ENCODE measurements around the gene CKS1B.
"Not testable (repeated sequence)": the region's sequence is repeated elsewhere in the genome, so short reads cannot be mapped to it uniquely, and the experiment has no call there.

Gene CKS1B

DNA sequence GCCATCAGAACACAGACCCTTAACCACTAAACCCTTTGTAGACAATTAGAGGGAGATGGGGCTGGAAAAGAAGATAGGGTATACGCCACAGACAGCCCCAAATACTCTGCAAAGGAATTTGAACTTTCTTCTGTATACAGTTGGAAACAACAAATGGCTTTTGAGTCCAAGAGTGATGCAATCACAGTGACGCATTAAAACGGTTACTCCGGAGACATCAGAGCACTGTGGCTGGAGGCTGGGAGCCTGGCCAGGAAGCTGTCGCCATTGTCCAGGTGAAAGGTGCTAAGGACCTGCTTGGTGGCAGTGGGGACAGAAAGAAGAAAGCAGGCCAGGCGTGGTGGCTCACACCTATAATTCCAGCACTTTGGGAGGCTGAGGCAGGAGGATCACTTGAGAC, 12.8 kb downstream of the CKS1B start:
- no peak for DNase-seq (ENCODE audit: low read depth)

DNA sequence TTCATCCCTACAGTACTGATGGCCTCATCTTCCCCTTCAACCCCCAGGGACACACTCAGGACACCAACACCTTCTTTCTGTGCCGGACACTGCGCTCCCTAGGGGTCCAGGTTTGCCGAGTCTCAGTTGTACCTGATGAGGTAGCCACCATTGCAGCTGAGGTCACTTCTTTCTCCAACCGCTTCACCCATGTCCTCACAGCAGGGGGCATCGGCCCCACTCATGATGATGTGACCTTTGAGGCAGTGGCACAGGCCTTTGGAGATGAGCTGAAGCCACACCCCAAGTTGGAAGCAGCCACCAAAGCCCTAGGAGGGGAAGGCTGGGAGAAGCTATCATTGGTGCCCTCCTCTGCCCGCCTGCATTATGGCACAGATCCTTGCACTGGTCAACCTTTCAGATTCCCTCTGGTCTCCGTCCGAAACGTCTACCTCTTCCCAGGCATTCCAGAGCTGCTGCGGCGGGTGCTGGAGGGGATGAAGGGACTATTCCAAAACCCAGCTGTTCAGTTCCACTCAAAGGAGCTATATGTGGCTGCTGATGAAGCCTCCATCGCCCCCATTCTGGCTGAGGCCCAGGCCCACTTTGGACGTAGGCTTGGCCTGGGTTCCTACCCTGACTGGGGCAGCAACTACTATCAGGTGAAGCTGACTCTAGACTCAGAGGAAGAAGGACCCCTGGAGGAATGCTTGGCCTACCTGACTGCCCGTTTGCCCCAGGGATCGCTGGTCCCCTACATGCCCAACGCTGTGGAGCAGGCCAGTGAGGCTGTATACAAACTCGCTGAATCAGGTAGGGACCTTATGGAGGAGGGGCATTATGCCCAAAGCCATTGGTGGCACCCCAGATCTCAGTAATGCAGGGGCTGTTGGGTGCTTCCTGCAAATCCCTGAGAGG, 13.8 kb downstream of the CKS1B start:
- no peak for DNase-seq (ENCODE audit: low read depth)

DNA sequence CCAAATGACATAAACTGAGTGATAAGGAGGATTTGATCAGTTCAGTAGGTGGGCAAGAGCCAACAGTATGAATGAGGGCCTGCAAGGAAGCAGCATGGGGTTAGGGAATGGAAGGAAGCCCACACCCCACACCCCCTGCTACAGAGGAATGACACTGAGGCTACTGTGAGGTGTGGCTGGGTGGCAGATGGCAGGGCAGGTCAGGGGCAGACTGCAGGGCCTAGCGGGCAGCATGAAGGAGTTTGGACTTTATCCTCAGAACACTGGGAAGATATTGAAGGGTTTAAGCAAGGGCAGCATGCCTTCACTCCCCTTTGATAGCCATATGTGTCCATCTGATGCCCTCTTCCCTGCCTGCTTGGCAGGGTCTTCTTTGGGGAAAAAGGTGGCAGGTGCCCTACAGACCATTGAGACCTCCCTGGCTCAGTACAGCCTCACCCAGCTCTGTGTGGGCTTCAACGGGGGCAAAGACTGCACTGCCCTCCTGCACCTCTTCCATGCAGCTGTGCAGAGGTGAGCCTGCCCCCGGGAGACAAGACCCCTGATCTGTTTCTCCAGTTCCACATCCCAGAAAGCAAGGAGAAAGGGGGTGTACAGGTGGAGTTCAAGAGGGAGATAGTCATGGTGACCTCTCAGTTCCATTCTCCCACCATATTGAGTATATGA, 14.8 kb downstream of the CKS1B start:
- no peak for DNase-seq (ENCODE audit: low read depth)

DNA sequence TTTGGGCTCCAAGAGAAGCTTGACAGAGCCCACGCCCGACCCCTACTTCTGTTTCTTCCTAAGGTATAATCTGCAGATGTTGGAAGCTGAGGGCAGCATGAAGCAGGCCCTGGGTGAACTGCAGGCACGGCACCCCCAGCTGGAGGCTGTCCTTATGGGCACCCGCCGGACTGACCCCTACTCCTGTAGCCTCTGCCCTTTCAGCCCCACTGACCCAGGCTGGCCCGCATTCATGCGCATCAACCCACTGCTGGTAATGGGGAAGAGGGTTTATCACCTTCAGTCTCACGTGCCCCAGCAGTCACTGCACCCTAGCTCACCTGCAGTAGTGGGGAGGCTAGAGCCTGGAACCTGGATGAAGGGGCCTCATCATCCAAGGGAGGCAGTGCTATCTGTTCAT, 15.8 kb downstream of the CKS1B start:
- DNase-seq (ENCODE audit: low read depth): no peak

DNA sequence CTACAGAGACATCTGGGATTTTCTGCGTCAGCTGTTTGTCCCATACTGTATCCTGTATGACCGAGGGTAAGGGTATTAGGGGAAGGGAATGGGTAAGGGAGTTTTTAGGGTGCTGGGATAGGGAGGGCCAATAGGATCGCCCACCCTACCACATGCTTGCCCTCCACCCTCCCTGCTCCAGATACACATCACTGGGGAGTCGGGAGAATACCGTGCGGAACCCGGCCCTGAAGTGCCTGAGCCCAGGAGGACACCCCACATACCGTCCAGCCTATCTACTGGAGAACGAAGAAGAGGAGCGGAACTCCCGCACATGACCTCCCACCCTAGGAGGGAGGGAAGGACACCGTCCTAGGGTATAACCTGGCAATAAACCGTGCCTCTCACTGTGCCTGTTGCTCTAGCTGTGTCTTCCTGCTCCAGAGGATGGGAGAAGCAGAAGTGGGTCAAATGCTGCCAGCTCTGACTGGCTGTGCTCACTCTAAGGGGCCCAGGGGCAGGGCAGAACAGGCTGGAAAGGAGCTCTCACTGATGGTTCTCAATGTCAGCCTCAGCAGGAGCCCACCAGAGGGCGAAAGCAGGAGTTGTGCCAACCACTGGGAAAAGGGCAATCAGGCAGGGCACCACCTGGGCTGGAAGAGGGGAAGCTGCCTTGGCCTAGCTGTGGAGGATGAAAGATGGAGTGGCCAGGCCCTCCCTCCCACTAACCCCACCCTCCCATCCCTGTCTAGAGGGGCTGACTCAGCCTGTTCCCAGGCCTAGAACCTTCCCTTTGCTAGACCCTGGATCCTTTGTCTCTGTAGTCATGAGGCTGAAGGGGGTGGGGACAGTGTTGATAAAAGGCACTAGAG, 18.5 kb downstream of the CKS1B start:
- DNase-seq (ENCODE audit: low read depth): no peak

DNA sequence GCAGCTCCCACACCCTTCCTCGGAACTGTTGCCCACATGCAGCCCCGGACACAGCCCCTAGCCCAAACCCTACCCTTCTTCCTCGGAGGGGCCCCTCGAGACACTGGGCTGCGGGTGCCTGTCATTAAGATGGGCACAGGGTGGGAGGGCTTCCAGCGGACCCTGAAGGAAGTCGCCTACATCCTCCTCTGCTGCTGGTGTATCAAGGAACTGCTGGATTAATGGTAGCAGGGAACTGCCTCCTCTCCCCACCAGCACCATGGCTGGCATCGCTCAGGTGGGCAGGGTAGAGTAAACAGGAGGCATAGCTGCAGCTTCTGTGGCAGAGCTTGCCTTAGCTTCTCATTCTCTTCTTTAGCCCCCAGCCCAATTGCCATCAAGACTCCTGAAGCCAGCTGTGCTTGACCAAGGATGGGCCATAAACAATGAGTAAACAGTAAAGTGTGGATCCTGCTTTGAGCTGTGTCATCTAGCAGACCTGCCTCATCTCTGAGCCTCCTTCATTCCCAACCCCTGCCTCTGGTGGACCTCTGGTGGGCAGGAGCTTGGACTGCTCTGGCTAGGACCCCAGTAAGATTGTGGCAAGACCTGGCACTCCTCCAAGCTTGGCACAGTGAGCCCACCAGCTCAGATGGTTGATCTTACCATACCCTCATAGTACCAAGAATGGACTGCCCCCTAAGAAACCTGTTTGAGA, 19.2 kb downstream of the CKS1B start, which contains the start of gene LENEP:
TSS of gene LENEP (plus strand) at position 15 of the 697 bp plus-strand sequence. CDS start at position 37, 22 bp downstream.
- no peak for DNase-seq (ENCODE audit: low read depth)

DNA sequence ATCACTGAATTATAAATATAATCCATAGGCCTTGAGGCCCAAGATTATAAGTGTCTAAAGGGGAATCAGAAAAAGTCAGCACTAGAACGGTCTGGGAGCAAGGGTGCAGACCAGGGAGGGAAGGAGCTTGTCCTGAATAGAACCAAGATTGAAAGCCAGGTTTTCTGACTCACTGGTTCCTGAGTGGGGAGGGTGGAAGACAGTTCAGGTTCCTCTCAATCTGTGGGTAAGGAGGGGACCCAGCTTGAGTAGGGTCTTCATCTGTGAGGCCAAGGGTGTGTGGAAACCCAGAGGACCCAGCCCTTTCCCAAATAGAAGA, 19.7 kb downstream of the CKS1B start:
- DNase-seq (ENCODE audit: low read depth): no peak

DNA sequence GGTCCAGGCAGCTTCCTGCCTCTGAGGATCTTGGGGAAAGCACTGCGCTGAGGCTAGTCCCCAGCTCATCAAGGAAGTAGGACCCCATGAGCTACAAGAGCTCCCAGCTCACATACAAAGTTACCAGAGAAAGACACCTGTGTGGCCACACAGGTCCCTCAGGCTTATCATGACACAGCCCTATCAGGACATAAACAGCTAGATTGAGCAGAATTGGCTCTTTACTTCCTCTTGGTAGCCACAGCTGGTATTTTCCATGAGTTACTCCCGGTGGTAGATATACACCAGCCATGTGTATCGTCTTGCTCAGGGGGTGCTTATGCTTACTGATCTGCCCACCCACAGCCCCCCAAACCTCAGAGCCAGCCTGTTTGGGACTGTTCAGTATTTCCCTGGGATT, 20.1 kb downstream of the CKS1B start:
- no peak for DNase-seq (ENCODE audit: low read depth)

DNA sequence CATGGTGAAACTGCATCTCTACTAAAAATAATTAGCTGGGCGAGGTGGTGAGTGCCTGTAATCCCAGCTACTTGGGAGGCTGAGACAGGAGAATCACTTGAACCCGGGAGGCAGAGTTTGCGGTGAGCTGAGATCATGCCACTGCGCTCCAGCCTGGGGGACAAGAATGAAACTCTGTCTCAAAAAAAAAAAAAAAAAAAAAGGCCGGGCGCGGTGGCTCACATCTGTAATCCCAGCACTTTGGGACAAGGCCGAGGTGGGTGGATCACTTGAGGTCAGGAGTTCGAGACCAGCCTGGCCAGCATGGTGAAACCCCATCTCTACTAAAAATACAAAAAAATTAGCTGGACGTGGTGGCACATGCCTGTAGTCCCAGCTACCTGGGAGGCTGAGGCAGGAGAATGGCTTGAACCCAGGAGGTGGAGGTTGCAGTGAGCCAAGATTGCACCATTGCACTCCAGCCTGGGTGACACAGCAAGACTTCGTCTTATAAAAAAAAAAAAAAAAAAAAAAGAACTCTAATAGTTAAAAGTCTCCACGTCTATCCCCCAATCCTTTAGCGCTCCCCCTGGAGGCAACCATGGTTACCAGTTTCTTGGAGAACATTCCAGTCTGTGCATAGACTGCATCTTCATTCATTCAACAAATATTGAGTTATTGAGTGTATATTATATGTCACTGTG, 21.0 kb downstream of the CKS1B start:
- DNase-seq (ENCODE audit: low read depth): not testable (repeated sequence)

DNA sequence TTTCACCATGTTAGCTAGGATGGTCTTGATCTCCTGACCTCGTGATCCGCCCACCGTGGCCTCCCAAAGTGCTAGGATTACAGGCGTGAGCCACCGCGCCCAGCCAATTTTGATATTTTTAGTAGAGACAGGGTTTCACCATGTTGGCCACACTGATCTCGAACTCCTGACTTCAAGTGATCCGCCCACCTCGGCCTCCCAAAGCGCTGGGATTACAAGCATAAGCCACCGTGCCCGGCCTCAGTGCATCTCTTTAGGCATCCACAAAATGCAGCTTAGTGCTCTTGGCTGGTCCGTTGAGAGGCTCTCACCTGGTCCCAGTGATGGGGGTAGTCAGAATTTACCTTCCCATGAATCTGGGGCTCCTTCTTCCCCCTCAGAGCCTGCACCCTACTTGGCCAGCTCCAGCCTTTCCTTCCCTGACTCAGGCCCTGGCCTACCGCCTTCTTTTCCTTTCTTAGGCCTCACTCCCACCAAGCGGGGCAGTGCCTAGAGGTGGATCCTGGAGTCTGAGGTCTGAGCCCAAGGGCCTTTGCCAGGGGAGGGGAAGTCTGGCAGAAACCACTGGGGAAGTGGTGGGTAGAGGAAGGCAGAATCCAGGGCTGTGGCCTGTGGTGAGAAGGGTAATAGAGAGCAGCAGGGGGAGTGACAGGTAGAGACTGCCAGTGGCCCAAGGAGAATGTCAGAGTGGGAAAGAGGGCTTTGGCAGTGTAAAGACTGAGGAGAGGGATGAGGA, 22.7 kb downstream of the CKS1B start:
- no peak for DNase-seq (ENCODE audit: low read depth)

DNA sequence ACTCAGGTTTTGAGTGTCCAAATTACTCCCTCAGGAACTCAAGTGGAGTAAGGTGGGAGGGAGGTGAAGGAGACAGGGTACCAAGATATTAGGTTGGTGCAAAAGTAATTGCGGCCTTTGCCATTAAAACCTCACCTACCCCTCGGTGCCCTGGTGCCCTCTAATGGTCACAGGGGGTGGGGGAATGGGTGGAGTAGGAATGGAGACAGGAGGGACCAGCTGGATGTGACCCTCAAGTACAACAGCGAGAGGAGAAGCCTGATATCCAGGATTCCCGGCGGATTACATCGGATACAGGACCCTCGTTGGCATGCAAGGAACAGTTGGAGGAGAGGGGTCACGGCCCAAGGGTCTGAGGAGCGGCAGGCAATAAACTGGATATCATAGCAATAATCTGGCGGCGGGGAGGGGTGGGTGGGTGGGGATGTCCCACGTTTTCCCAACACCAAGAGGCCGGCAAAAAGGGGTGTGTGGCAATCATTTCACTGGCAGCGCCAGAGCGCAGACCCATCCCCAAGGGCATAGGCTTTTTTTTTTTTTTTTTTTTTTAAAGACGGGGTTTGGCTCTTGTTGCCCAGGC, 23.8 kb downstream of the CKS1B start:
- no peak for DNase-seq (ENCODE audit: low read depth)

DNA sequence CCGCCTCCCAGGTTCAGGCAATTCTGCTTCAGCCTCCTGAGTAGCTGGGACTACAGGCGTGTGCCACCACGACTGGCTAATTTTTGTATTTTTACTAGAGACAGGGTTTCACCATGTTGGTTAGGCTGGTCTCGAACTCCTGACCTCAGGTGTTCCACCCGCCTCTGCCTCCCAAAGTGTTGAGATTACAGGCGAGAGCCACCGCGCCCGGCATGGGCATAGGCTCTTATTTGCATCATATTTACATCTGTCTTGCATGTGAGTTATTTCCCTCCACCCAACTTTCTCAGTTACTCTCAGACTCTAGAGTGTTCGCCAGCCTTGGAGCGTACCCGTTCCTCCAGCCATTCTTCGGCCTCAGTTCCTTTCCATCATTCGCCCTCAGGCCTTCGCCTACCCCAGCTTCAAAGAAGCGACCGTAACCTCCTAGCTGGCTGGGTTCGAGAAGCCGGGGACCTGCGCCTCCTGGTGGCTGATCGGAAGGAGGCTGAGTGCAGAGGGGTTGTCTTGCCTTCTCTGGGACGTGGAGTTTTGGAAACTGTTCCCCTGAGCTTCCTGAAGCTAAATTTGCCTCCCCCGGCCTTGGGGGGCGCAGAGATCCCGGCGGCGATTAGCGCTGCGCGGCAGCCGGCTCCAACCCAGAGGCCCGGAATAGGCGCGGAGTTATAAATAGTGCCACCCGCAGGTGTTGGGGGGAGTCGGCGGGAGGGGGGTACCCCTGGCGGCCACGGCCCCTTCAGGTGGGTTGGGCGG, 24.5 kb downstream of the CKS1B start:
- peak; percentile 49 for DNase-seq (ENCODE audit: low read depth)

DNA sequence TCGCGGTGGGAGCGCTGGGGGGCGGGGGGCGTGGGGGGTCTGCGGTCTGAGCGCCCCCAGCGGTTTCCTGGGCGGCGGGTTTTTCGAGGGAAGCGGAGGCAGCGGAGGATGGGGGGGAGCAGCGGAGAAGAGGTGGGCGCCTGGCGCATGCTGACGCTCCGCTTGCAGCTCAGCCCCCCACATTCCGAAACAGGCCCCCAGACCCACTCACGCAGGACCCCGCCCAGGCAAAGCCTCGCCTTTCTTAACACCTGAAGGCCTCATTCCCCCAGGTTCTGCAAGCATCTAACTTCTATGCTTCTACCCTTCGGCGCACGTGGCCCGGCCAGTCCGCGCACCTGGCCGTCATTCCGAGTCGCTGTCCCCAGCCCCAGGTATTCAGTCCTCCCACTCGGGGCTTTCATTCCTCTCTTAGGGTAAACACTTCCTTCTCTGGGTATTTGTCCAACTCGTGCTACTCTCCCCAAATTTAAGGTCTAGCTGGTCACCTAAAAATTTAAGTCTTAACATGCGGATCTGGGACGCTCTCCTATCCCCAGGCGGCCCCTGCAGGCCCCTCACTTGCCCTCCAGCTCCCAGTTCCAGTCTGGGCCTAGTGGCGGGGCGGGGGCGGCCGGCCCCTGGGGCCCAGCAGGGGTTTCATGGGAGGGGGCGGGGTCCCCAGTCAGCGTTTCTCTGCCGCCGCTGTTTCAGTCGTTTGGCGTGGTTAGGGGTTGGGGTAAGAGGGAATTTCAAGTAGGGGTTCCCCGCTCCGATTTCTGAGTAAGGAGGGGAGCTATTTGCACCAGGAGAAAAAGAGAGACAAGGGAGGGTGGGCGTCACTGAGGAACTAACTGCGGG, 25.3 kb downstream of the CKS1B start:
- no peak for DNase-seq (ENCODE audit: low read depth)

DNA sequence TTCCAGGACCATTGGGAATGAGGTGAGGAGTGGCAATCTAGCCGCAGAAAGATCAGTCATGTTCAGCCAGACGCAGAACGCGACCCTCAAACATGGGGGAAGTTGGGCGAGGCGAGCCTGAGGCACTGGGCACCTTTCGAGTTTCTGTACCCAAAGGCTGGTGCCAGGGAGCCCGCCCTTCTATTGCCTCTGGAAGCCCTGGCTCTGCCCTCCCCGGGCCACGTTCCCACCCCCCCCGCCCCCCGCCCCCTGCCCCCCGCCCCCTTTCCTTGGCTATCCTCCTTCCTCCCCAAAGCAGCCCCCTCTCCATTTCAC, 25.9 kb downstream of the CKS1B start:
- no peak for DNase-seq (ENCODE audit: low read depth)

DNA sequence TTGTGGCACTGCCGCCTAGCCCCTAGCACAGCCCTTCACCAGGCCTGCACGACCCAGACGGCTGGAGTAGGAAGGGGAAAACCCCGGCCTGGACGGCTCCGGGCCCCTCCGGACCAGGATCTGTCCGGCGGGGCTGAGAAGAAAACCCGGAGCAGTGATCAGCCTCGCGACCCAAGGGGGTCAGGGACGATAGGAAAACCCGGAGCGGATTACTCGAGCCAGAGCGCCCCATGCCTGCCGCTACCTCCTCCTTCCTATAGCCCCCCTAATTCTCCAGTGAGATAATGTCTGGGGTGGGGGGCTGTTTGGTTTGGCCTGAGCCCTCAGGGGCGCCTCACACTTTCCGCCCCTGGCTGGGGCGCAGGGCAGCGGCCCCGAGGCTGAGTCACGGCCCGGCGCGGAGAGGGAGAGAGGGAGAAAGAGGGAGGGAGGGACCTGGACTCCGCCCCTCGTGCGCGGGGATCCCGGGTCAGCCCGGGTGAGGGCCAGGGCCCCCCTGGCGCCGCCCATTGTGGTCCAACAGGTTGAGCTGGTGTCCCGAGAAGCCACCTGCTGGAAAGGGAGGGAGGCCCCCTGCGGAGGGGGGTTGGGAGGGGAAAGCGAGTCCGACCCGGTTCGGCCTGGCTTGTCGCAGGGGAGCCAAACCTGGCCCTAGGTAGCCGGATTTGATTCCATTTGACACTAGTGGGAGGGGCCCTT, 26.4 kb downstream of the CKS1B start:
- DNase-seq (ENCODE audit: low read depth): peak; percentile 59

DNA sequence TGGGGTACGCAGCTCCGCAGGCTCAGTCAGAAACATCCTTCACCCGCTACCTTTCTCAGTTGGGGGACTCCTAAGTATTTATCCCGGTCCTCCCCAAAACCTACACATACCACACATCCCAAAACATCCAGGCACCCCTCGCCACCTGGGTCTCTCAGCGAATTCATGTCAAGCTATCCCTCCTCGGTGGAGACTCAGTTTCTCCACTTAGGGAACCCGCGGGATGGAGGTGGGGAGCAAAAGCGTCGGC, 26.9 kb downstream of the CKS1B start:
- DNase-seq (ENCODE audit: low read depth): no peak

DNA sequence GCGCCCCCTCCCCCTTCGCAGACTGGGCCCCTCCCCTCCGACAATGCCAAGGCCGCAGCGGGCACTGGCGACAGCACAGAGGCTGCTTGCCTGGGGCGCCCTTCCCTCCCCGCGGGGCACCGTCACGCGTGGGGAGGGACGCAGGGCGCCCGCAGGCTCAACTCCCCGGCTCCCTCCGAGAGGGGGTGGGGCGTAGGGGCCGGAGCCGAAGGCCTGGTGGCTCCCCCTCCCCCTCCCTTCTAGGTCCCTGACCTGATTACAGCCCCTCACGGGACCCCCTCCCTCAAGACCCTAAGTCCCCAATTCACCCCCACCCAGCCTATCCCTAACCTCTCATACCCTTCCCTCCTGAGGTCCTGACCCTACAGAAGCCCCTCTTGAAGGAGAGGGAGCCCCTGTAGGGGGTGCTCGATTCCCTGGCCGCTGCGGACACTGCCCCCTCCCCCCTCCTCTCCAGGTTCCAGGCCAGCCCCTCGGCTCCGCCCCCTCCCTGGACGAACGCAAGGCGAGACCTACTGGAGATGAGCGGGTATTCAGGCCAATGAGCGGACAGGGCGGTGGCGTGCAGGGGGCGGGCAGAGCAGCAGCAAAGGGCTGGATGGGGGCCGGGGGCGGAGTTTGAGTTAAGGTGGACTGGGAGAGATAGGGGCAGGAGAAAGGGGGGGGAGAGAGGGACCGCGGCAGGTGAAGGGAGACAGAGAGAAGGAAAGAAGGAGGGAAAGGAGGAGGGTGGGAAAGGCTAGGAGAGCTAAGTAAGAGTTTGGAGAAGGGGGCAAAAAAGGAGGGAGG, 27.4 kb downstream of the CKS1B start:
- DNase-seq (ENCODE audit: low read depth): peak; percentile 99
